Stomach (tissue), 4 donors: ENCODE results near the gene SYNE2.
"Not testable (repeated sequence)": the region's sequence is repeated elsewhere in the genome, so short reads cannot be mapped to it uniquely, and the experiment has no call there.

ENCODE experiments used
- CTCF ChIP-seq, 7 experiments: fragments of 450-650 bp in 4 of 7; fragments of 200-600 bp in 3 of 7; sonication (generic) in 3 of 7; IDR thresholded peaks; one replicate each; pipeline ENCODE4 v1.5.1; 2016 to 2019; ENCODE audit warnings: antibody characterized with exemption in 7 of 7, control low read depth in 2 of 7, mild to moderate bottlenecking in 1 of 7
- POLR2A ChIP-seq, 4 donors: fragments of 450-650 bp; IDR thresholded peaks; one replicate each; pipeline ENCODE4 v1.6.1; 2016; ENCODE audit warnings: antibody characterized with exemption in 4 of 4, control low read depth in 2 of 4, mild to moderate bottlenecking in 1 of 4, moderate library complexity in 1 of 4
- POLR2AphosphoS5 ChIP-seq, 3 donors: sonication (generic); formaldehyde crosslinking; IDR thresholded peaks; one replicate each; pipeline ENCODE4 v1.6.1; 2016; ENCODE audit warnings: antibody characterized with exemption in 3 of 3

GRCh38 chr14:64118403-64118742, 265.6 kb downstream of the SYNE2 start:
- TF ChIP-seq CTCF, POLR2A, POLR2AphosphoS5 (IDR thresholded peaks at IDR 0.05): not testable (repeated sequence)
